Measurements from ENCODE around the gene CORO2B.

DNA sequence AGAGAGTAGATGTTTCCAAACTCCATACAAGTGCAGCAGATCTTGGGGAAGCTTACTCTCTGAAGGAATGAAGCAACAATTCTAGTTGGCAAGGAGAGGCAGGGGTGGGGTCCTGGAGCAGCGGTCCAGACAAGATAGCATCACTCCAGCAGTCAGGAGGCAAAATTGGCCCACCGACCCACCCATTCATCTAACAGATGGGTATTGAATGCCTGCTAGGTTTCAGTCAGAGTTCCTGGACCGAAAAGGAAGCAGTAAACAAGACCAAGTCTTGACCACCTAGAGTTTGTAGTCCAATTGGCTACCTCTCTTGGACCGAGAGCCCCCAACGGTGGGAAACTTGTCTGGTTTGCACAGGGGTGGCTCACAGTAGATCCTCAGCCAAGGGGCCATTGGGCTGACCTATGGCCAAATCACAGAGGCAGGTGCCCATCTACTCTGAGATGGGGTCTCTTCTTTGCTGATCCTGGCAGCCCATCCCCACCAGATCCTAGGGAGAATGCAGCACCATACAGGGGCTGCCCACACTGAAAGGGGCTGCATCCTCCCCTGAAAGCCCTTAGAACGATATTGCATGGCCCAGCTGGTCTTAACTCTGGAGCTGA lies 74.3 kb downstream of the CORO2B start:
- TF ChIP-seq, protein P1, sequence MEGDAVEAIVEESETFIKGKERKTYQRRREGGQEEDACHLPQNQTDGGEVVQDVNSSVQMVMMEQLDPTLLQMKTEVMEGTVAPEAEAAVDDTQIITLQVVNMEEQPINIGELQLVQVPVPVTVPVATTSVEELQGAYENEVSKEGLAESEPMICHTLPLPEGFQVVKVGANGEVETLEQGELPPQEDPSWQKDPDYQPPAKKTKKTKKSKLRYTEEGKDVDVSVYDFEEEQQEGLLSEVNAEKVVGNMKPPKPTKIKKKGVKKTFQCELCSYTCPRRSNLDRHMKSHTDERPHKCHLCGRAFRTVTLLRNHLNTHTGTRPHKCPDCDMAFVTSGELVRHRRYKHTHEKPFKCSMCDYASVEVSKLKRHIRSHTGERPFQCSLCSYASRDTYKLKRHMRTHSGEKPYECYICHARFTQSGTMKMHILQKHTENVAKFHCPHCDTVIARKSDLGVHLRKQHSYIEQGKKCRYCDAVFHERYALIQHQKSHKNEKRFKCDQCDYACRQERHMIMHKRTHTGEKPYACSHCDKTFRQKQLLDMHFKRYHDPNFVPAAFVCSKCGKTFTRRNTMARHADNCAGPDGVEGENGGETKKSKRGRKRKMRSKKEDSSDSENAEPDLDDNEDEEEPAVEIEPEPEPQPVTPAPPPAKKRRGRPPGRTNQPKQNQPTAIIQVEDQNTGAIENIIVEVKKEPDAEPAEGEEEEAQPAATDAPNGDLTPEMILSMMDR (IDR thresholded peaks at IDR 0.05): no peak
- no peak for TF ChIP-seq POLR2AphosphoS5 (IDR thresholded peaks at IDR 0.05)
- no peak for TF ChIP-seq EP300 (IDR thresholded peaks at IDR 0.05)
- no peak for TF ChIP-seq POLR2A (IDR thresholded peaks at IDR 0.05)
